ENCODE results near the gene RPS16. TPM values are rescaled to one million over a fixed set of nuclear protein-coding genes. Genes with fewer than 3 reads are reported as not detected.

RPS16 gene
- polyA plus RNA-seq, 3 donors = 689 to 2,619 (median 1,038) TPM

- H3K27me3 ChIP-seq (ENCODE audit: control insufficient read depth in 2 of 2, insufficient read depth in 2 of 2, low read length in 2 of 2) = no peaks in the 10 kb centered on the region
- intact Hi-C loops (cut with micrococcal nuclease) = loop anchor here in 1 of 2 donors (1.0 kb wide), 1 partner anchor 8 kb away; no protein-coding TSS in a partner anchor
- DNase-seq = no peak
- no peak for TF ChIP-seq CTCF (IDR thresholded peaks at IDR 0.05)
- peaks cover 4 to 27% (median 18%) of the 10 kb centered on the region in 7 donors for H3K9me3 Mint-ChIP-seq
- peaks cover 53% of the 10 kb centered on the region in 2 donors for H3K4me1 ChIP-seq (ENCODE audit: control insufficient read depth in 1 of 2, insufficient read depth in 2 of 2, low read length in 2 of 2)
- peak overlapping the region; percentile 98 to 100 (median 100) for H3K27ac Mint-ChIP-seq
- H3K4me3 ChIP-seq (replicated peaks in 1 of 3; ENCODE audit: low read depth in 2 of 3, low read length in 3 of 3) = peak overlapping the region; percentile 76 to 96 (median 89)
- peak overlapping the region; percentile 100 for H3K9ac ChIP-seq (ENCODE audit: insufficient read depth, low read length, poor library complexity, severe bottlenecking)
- peak overlapping the region; percentile 86 for H3K4me2 ChIP-seq (replicated peaks; ENCODE audit: extremely low read depth, low read length, poor library complexity, severe bottlenecking)
- peaks cover 0 to 27% (median 9%) of the 10 kb centered on the region in 3 donors for H3K27me3 Mint-ChIP-seq (ENCODE audit: low read depth in 3 of 3)
- no peak overlapping the region for H2AFZ ChIP-seq (ENCODE audit: insufficient read depth, low read depth, low read length, poor library complexity, severe bottlenecking)
- H3K4me1 Mint-ChIP-seq = peaks cover 41% of the 10 kb centered on the region
- peaks cover 23% of the 10 kb centered on the region in 2 donors for H3K36me3 ChIP-seq (replicated peaks in 1 of 2; ENCODE audit: control insufficient read depth in 1 of 2, insufficient read depth in 2 of 2, low read length in 2 of 2)
- H3K27ac ChIP-seq (ENCODE audit: low read depth in 1 of 2, low read length in 2 of 2) = peak overlapping the region; percentile 98 to 99
- peaks cover 30 to 45% of the 10 kb centered on the region in 2 donors for H3K36me3 Mint-ChIP-seq
- no peaks in the 10 kb centered on the region for H3K9me3 ChIP-seq (replicated peaks in 1 of 2; ENCODE audit: control insufficient read depth in 1 of 2, insufficient read depth in 1 of 2, low read length in 2 of 2)
- H3K79me2 ChIP-seq (ENCODE audit: insufficient read depth, low read length) = peaks cover 96% of the 10 kb centered on the region
- peaks cover 49% of the 10 kb centered on the region for H4K20me1 ChIP-seq (ENCODE audit: insufficient read depth, low read length)
- H3K4me3 Mint-ChIP-seq = peak overlapping the region; percentile 92 to 100
- WGBS (ENCODE audit: insufficient coverage) = 9% methylated on average over 9 of the region's 22 CpGs
Measured at GRCh38 chr19:39405958-39406655, 29.6 kb downstream of the RPS16 start.

GRCh38 chr19:39405261-39405957 is 30.3 kb downstream of the RPS16 start:
- intact Hi-C loops (cut with micrococcal nuclease) = no loop called here

More at GRCh38 chr19:39405261-39405957, 30.3 kb downstream of the RPS16 start:
- peaks cover 28 to 40% of the 10 kb centered on the region in 2 donors for H3K36me3 Mint-ChIP-seq
- Histone ChIP-seq H3K27me3 (ENCODE audit: control insufficient read depth in 2 of 2, insufficient read depth in 2 of 2, low read length in 2 of 2) (no peaks in the 10 kb centered on the region), H3K36me3 (replicated peaks in 1 of 2; ENCODE audit: control insufficient read depth in 1 of 2, insufficient read depth in 2 of 2, low read length in 2 of 2) (peaks cover 23% of the 10 kb centered on the region in 2 donors), H3K27ac (ENCODE audit: low read depth in 1 of 2, low read length in 2 of 2) (peak overlapping the region; percentile 98 to 99), H3K9me3 (replicated peaks in 1 of 2; ENCODE audit: control insufficient read depth in 1 of 2, insufficient read depth in 1 of 2, low read length in 2 of 2) (no peaks in the 10 kb centered on the region), H3K4me3 (replicated peaks in 1 of 3; ENCODE audit: low read depth in 2 of 3, low read length in 3 of 3) (peak overlapping the region; percentile 76 to 96 (median 89)), H3K79me2 (ENCODE audit: insufficient read depth, low read length) (peaks cover 96% of the 10 kb centered on the region), H3K9ac (ENCODE audit: insufficient read depth, low read length, poor library complexity, severe bottlenecking) (peak overlapping the region; percentile 100), H3K4me1 (ENCODE audit: control insufficient read depth in 1 of 2, insufficient read depth in 2 of 2, low read length in 2 of 2) (peaks cover 53 to 54% of the 10 kb centered on the region in 2 donors), H3K4me2 (replicated peaks; ENCODE audit: extremely low read depth, low read length, poor library complexity, severe bottlenecking) (peak overlapping the region; percentile 86), H2AFZ (ENCODE audit: insufficient read depth, low read depth, low read length, poor library complexity, severe bottlenecking) (no peak overlapping the region), H4K20me1 (ENCODE audit: insufficient read depth, low read length) (peaks cover 42% of the 10 kb centered on the region)
- peak overlapping the region; percentile 92 to 100 for H3K4me3 Mint-ChIP-seq
- H3K27ac Mint-ChIP-seq = peak overlapping the region; percentile 98 to 100 (median 100)
- H3K27me3 Mint-ChIP-seq (ENCODE audit: low read depth in 3 of 3) = peaks cover 0 to 21% (median 9%) of the 10 kb centered on the region in 3 donors
- peaks cover 41% of the 10 kb centered on the region for H3K4me1 Mint-ChIP-seq
- peaks cover 4 to 22% (median 18%) of the 10 kb centered on the region in 7 donors for H3K9me3 Mint-ChIP-seq
- DNase-seq = no peak
- TF ChIP-seq CTCF (IDR thresholded peaks at IDR 0.05) = no peak
- WGBS (ENCODE audit: insufficient coverage) = 97% methylated on average over 7 of the region's 17 CpGs
